Testis (tissue), 2 donors: ENCODE measurements around the gene RRP36.

Experiments used
- CTCF ChIP-seq, 3 experiments: fragments of 450-650 bp in 2 of 3; fragments of 200-600 bp in 1 of 3; sonication (generic) in 1 of 3; IDR thresholded peaks; one replicate each; pipeline ENCODE4 v1.5.1; 2016 to 2019; ENCODE audit warnings: antibody characterized with exemption in 3 of 3, mild to moderate bottlenecking in 2 of 3, moderate library complexity in 1 of 3
- POLR2A ChIP-seq: fragments of 450-650 bp; IDR thresholded peaks from one replicate; pipeline ENCODE4 v1.6.1; 2017; ENCODE audit warnings: antibody characterized with exemption, mild to moderate bottlenecking, moderate library complexity

GRCh38 chr6:43024436-43024835 is 3.0 kb downstream of the RRP36 start:
- TF ChIP-seq CTCF (IDR thresholded peaks at IDR 0.05) (no peak), POLR2A (no peak)
